NAMALWA (cell line): ENCODE data around the gene RBBP8.
A peak's percentile ranks its signal among the peaks of the same experiment; 100 is the strongest.
"Not testable (repeated sequence)": the region's sequence is repeated elsewhere in the genome, so short reads cannot be mapped to it uniquely, and the experiment has no call there.

Experiments
- DNase-seq: peaks from one replicate; pipeline ENCODE4 v3.0.0-alpha.2; 2015; ENCODE audit warnings: low spot score

Gene RBBP8

DNA sequence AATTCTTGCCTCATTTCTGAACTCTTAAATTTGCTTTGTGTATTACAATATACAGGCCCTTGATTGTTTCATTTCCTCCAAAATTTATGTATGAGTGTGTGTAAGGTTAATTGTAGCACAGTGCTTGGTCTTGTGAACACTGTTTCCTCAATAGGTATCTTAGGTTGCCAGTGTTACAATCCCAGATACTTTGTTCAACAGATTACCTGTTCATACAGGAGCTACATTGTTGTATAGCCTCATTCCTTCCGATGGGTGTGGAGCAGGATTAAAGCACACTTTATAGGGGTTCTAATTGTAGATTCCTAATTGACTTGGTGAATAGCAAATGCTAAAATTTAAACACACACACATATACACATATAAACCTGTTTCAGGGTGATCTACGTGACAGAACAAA is 10.7 kb downstream of the RBBP8 start:
- DNase-seq, result no peak

DNA sequence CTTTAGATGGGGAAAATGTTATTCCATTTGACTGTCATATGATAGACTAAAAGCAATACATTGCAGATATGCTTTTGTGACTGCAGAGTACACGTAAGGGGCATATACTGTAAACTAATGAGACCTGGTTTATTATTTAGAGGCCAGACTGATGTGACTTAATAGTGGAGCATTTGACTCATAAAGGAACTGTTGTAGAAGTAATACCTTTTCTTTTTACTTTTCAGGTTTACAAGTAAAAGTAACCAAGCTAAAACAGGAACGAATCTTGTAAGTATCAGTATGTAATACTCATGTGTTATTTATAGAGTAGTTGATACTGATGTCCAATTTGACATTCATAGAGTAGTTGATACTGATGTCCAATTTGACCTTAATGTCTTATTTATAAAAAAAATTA is 13.1 kb downstream of the RBBP8 start:
- no peak for DNase-seq

DNA sequence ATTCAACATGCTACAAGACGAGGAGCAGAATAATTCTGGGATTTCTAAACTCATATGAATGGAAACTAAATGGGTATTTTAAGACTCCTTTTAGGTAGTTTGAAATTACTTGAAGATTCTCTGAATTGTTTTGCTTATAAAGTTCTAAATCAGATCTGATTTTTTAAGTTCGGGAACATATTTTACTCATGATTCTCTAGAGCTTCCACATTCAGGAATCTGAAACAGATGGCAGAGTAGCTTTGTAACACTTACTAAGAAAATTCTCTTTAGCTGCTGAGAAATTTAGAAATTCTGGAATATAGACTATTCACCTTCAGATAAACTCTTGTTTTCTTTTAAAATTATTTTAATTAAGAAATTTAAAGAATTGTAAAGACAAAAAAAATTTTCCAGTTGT is 13.7 kb downstream of the RBBP8 start:
- no peak for DNase-seq

DNA sequence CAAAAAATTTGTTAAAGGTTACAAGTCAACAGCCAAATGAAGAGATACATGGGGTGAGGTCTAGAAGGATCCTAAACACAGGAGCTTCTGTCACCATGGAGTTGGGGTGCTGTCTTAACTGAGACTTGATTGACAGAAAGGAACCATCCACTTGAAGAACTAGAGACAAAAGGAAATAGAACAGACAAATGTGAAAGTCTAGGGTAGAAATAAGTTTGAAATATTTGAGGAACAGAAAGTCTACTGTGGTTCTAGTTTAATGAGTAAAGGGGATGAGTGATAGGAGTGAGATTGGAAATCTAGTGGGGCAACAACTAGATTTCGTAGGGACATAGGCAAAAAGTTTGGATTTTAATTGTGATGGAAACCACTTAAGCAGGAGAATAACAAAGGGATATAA is 18.7 kb downstream of the RBBP8 start:
- no peak for DNase-seq

DNA sequence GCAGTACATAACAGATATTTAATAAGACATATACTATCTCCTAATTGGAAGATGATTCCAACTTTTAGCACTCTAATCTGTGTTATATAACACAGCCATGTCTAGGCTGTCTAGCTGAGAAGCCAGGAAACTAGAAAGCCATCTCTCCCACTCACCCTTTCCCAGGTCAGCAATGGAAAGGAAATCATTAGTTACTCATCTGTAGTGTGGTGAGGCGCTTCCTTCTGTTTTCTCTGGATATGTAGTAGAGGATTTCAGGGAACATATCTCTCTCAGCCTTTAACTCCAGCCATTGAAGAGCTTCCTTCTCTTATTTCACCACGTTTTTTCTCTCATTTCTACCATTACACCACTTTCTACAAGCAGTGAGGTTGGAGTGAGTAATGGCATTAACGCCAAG is 19.4 kb downstream of the RBBP8 start:
- DNase-seq, result no peak

DNA sequence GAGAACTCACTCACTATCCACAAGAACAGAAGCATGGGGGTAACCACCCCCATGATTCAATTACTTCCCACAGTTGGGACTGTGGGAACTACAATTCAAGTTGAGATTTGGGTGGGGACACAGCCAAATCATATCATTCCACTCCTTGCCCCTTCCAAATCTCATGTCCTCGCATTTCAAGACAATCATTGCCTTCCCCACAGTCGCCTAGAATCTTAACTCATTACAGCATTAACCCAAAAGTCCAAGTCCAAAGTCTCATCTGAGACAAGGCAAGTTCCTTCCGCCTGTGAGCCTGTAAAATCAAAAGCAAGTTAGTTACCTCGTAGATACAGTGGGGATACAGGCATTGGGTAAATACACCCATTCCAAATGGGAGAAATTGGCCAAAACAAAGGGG is 20.9 kb downstream of the RBBP8 start:
- DNase-seq, result not testable (repeated sequence)

DNA sequence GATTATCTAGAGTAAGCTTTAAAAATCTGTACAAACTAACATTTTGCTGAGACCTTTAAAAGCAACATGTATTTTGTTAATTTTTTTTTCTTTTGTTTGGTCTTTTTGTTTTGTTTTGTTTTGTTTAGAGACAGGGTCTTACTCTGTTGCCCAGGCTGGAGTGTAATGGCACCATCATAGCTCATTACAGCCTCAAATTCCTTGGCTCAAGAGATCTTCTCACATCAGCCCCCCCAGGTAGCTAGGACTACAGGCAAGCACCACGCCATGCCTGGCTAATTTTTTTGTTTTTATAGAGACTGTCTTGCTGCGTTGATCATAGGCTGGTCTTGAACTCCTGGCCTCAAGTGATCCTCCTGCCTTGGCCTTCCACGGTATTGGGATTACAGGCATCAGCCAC is 23.1 kb downstream of the RBBP8 start:
- no peak for DNase-seq

DNA sequence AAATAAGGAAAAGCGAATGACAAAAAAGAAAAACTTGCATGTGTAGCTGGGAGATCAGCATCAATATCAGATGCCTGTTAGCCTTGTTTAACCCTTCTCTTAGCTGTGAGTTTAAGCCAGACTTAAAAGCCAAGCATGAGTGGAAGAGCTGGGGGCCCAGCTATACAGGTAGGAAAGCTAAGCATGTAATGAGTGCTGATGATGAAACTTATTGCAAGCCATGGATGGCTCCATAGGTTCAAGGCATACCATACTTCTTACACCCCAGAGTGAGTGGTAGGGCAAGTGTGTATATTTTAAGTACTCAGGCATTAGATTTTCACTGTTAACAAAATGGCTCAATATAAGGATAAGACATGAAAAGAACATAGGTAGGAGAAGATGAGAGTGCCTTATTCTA is 28.0 kb downstream of the RBBP8 start:
- DNase-seq, result no peak

DNA sequence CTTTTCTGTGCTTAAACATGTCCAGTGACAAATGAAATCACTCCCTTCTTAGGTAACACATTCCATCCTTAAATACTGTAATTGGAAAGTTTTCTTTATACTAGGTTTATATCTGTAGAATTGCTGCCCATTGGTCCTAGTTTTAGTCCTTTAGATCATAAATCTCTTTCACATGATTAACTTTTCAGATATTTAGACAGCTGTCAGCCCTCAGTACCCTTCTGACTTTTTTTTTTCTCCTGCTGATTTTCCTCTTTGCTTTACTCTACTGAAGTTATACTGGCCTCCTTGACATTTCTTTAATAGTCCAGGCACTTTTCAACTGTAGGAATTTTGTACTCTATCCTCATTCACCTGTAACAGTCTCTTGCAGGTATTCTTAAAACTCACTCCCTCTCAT is 28.9 kb downstream of the RBBP8 start:
- DNase-seq, result no peak

DNA sequence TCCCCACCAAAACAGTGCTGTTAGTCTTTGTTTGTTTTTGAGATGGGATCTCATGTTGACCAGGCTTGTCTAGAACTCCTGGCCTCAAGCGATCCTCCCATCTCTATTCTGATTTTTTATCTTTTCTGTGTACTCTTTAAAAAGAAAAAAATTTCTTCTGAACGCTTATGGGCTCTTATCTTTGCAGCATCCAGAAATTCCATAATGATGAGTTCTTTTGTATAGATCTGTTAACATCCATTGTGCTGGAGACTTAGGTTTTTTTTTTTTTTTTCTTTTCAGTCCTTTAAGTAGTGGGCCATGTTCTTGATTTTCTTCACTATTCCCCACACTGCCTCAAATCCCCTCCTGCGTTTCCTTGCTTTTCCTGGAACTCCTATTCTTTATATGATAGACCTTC is 31.0 kb downstream of the RBBP8 start:
- DNase-seq, result no peak

DNA sequence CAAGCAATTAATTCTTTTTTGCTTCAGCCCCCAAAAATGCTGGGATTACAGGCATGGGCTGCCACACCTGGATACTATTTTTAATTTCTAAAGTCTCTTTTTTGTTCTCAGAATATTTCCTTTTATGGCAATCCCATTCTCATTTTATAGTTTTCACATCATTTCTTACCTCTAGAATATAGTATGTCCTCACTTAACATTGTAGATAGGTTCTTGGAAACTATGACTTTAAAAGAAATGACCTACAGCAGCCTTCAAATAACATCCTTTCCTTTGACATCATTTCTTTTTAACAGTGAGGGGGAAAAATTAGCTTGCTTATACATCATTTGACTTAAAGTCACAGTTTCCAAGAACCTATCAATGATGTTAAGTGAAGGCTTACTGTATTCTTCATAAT is 31.6 kb downstream of the RBBP8 start:
- no peak for DNase-seq

DNA sequence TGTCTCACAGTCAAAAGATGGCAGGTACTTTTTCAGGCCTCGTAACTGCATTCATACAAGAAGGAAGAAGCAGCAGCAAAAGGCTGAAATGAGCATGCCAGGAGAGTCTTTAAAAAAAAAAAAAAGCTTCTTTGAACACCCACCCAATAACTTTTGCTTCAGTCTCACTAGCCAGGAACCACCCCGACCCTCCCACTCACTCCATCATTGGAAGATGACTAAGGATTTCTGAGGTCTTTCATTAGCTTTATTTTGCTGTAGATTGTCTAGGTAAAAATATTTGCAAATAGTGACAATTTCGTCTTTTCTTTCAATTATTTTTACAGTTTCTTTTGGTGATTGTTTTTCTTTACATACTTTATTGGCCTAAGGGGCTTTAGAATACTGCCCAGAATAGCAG is 37.9 kb downstream of the RBBP8 start:
- no peak for DNase-seq

DNA sequence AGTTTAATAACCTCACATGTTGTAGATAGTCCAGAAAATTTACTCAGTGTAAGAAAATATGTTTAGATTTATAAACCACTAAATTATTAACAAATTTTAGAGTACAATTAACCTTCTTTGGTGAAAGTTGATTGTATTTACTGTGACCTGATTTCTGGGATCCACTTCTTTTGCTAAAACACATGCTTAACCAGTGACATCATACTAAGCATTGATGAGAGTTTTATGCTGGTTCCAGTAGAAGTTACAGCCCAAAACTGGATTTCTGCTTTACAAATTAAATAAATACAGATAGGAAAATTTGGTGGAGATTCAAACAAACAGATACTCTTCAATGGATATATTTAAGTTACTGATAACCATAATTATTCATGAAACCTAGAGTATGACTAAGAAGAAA is 40.9 kb downstream of the RBBP8 start:
- DNase-seq, result no peak

DNA sequence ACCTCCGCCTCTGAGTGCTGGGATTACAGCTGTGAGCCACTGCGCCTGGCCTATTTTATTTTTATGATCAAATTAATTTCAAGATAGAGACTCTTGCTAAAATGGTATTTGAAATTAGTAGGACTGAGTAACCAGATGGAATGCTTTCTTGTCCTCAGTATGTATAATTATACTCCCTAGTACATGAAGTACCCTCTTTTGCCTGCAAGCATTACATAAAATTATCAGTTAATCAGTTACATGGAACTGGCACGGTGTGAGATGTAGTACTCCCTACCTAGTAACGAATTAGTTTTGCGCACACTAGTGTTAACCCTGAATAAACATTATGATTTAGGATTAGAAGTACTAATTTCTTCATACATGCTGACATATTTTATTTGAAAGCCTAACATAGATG is 41.6 kb downstream of the RBBP8 start:
- no peak for DNase-seq

DNA sequence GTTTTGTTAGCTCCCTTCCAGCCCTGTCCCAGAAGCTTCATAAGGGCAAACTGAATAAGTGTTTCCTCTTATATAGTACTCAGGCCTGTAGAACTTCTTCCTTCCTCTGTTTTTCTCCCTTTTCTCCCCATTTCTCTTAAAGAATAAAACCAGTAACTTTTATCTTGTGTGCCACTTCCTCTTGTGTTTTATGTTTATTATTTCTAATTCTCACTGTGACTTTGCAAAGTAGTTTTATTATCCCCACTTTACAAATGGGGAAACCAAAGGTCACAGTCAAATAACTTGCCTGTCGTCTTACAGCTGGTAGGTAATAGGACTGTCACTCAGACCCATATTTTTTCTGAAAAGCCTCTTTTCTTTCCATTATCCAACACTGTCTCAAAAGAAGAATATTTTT is 42.4 kb downstream of the RBBP8 start:
- DNase-seq, result no peak

DNA sequence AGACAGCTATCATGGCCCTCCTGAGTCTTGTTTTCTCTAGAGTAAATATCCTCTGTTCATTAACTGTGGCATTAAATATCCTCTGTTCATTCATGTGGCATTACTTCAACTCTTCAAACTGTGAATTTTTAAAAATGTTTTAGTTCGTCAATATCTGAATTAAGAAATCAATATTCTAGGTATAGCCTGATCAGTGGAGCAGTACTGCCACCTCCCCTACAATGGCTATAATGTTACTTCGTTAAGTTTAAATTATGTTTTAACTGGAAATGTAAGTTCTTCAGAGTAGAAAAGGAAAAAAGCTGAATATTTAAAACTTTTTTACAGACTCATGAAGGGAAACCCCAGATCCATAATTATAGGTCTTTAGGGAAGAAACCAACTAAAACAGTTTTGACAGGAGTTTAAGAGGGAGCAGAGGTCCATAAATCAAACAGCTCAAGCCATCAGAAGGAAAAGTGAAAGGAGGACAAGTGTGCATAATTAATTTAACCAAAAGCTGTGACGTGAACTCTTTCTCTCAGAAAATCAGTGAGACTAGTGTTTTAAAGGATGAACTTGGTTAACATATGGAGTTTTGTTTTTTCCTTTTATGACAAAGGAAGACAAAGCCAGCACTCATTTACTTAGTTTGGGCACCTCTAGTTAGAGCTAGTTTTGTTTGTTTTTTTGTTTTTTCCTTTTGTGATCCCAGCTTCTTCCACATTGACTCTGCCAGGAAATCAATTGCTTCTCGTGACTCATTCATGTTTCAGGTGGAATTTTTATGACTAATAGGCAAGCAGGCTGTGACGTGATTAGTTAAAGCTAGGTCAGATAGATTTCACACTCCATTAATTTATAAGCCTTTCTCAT is 44.9 kb downstream of the RBBP8 start:
- DNase-seq, result no peak

DNA sequence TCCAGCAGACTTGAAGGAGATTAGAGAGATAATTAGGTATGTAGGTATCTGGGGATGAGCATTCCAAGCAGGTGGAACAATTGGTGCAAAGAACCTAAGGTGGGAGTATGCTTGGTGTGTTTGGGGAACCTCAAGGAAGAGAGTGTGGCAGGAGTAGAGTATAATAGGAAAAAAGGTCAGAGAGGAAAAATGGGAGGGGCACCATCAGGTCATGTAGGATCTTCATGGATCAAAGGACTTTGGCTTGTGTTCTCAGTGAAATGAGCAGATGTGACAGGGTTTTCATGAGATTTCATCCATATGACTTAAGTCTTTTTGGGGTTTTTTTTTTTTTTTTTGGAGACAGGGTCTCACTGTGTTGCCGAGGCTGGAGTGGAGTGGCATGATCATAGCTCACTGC is 47.3 kb downstream of the RBBP8 start:
- no peak for DNase-seq

DNA sequence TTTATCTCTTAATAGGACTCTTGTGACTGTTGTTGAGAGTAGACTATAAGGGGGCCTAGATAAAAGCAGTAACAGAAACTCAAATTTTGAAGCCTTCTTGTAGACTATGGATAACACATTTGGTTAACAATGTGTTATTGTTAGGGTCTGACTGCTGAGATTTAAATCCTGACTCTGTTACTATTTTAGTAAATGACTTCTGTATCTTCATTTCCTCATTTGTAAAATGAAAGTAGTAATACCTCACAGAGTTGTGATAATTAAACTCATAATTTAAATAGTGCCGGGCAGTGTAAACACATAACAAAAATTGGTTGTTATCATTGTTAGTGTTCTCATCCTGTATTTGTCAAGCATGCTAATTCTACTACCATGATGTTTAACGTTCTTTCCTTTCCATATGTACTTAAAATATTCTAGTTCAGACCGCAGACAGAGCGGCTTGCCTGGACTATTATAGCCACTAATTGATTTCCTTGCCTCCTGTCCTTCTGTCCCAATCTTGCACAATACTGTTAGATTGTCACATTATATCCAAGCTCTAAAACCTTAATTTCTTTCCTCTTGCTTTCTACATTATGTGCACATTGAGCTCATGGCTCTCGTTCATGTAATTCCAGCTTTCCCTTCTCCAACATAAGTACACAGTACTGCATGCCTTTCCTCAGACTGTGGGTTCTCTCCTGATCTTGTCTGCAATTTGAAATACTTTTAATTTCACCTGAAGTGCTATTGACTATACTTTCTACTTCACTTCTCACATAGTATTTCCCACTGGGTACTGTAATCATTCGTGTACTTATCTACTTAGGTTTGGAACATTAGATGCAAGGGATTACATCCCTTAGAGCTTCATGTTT is 48.4 kb downstream of the RBBP8 start:
- no peak for DNase-seq

DNA sequence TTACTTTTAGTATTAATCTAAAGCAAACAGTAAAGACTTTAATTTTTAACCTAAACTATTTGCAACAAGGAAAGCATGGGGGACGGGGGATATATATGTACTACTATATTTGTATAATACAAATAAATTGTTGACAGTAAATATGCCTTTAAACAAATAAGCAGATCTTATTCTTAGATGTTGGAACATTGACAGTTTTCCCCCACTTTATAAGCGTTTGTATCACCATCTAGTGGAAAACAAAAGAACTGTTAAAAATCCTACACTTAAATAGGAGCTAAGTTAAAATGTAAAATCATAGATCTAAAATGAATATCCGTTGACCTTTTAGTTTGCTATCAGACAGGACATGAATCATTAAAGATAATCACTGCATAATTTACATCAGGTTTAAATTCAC is 50.0 kb downstream of the RBBP8 start:
- peak; percentile 52 for DNase-seq

DNA sequence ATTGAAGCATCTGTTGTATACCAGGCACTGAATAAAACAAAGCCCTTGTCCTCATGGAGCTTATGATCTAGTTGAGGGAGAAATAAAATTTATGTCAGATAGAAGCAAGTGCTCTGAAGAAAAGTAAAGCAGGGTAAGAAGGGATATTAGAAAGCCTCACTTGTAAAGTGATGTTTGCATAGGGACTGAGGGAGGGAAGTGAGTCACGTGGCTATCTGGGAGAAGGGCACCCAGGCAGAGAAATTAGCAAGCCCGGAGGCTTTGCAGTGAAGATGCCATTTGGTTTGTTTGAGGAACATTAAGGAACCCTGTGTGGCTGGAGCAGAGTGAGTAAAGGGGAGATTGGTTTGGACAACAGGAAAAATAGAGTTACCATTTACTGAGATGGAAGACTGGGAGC is 52.1 kb downstream of the RBBP8 start:
- DNase-seq, result no peak

DNA sequence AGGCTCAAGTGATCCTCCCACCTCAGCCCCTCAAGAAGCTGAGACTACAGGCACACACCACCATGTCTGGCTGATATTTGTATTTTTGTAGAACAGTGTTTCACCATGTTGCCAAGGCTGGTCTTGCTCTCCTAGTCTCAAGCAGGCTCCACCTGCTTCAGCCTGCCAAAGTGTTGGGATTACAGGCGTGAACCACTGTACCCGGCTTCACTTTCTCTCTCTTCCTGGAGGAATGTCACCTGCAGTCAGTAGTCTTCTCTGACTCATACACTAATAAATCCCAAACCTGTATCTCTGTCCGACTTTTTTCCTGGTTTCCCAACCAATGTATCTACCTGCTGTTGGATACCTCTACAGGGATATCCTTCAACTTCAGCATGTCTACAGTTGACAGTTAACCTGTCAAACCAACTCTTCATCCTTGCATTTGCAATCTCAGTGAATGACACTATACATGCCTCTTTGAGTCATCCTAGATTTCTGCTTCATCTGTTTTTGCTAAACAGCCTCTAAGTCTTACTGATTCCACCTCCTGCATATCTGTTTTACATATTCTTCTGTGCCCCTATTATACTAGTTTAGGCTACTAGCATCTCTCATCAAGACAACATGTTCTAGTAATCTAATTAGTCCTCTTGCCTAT is 54.5 kb downstream of the RBBP8 start:
- no peak for DNase-seq

DNA sequence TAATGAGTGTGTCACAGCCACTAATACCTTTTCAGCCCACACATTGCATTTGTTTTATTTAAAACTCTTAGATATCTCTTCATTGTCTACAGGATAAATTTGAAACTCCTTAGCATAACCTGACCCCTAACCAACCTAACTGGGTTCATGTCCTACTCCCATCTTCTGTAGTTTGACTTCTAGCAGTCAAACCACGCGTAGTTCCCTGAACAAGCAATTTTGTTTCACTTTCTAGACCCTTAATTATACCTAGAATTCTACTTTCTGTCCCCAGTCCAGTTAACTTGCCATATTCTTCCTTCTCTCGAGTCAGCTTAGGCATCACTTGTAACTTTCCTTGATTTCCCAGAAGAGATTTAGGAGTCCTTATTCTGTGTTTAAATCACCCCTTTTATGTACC is 55.1 kb downstream of the RBBP8 start:
- no peak for DNase-seq

DNA sequence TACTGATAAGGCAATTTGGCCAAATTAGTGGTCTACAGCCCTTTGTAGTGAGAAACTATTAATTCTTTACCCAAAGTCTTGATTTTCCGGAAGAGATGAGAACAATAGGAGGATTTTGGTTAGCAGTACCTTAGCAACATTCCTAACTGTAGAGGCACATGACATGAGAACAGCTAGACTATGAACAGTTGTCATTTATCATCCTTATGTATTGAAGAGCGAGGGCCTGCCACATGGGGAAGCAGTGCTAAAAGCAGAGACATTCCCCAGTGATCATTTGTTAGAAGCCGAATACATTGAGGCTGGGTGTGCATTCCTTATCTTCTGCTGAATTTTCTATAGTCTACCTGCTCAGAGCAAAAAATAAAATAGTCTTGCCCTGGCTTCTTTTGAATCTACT is 65.2 kb downstream of the RBBP8 start:
- no peak for DNase-seq
